Measurements from ENCODE around the gene TFG. TPM values are rescaled to one million over a fixed set of nuclear protein-coding genes. Genes with fewer than 3 reads are reported as not detected.

Gene TFG
- total RNA-seq, 1 donor from 2014 or later, result 64.9 TPM

DNA sequence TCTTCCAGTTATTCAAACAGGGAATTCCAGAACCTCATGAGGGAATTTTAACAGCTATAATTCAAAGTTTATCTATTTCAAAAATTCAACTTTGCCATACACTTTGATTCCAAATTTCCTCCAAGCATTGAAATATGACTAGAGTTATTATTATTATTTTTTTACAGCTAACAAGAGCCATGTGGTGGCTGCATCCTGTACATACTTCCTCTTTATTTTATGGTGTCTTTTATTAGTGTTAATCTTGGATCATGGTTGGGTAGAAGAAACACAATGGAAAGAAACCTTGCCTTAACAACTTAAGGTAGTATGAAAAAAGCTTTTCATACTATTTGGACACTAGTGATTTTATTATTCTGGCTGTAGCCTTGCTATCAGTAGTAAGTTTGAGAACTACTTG, 52.7 kb downstream of the TFG start:
- H3K4me3 ChIP-seq, result no peak overlapping the region
- DNase-seq (ENCODE audit: low spot score in 2 of 2), result no peak
- intact Hi-C loops (cut with DNase I), result no loop called here
- no peaks in the 10 kb centered on the region for H3K27me3 ChIP-seq
- H3K9me3 ChIP-seq, result no peaks in the 10 kb centered on the region
- no peak overlapping the region for H3K27ac ChIP-seq
- H3K36me3 ChIP-seq, result no peaks in the 10 kb centered on the region
- H3K4me1 ChIP-seq, result no peaks in the 10 kb centered on the region
- TF ChIP-seq, protein P1, sequence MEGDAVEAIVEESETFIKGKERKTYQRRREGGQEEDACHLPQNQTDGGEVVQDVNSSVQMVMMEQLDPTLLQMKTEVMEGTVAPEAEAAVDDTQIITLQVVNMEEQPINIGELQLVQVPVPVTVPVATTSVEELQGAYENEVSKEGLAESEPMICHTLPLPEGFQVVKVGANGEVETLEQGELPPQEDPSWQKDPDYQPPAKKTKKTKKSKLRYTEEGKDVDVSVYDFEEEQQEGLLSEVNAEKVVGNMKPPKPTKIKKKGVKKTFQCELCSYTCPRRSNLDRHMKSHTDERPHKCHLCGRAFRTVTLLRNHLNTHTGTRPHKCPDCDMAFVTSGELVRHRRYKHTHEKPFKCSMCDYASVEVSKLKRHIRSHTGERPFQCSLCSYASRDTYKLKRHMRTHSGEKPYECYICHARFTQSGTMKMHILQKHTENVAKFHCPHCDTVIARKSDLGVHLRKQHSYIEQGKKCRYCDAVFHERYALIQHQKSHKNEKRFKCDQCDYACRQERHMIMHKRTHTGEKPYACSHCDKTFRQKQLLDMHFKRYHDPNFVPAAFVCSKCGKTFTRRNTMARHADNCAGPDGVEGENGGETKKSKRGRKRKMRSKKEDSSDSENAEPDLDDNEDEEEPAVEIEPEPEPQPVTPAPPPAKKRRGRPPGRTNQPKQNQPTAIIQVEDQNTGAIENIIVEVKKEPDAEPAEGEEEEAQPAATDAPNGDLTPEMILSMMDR (IDR thresholded peaks at IDR 0.05), result no peak

DNA sequence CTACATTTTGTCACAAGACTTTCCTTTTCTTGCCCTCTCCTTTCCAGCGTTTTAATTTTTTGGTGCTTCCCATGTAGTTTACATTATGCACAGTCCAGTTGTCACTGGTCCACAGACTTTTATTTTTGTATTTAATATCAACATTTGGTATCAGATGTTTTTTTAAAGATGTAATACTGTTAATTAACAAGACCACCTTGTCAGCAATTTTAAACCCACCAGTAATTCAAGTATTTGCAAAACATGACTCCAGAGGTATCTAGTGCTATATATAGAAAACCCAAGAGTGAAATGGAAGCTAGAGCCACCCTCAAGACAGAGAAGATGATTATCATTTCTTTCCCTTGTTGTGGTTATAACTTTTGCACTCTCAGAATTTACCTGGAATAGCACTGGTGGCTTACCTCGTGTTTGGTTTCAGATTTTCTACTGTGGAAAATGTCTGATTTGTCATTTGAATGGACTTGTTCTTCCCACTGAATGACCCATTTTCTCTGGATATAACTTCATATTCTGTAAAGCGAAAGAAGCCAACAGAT, 56.2 kb downstream of the TFG start:
- no peak overlapping the region for H3K4me3 ChIP-seq
- TF ChIP-seq, protein P1 (IDR thresholded peaks at IDR 0.05), result no peak

DNA sequence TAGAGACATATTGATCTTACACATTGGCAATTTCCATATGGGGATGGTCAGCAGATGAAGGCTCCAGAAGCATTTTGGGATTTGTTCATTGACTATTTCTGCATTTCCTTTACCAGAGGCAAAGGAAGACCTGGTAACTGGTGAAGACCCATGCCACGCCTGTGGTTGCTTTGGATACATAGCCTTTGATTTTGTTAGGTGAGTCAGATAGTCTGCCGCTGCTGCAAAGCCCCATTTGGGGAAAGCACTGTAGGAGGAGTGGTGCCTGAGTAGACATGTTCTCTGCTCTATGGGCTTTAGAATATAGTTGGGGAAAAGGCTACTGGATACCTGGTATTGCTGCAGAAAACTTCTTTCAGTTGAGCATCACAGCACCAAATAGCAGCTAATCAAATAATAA, 56.8 kb downstream of the TFG start:
- DNase-seq (ENCODE audit: low spot score in 2 of 2), result no peak
- H3K36me3 ChIP-seq, result no peaks in the 10 kb centered on the region
- intact Hi-C loops (cut with DNase I), result no loop called here

More for the DNA sequence above, 56.2 kb downstream of the TFG start:
- Histone ChIP-seq H3K27ac (no peak overlapping the region), H3K27me3 (no peaks in the 10 kb centered on the region), H3K4me1 (no peaks in the 10 kb centered on the region), H3K36me3 (no peaks in the 10 kb centered on the region), H3K9me3 (no peaks in the 10 kb centered on the region)
- intact Hi-C loops (cut with DNase I), result no loop called here
- no peak for DNase-seq (ENCODE audit: low spot score in 2 of 2)

DNA sequence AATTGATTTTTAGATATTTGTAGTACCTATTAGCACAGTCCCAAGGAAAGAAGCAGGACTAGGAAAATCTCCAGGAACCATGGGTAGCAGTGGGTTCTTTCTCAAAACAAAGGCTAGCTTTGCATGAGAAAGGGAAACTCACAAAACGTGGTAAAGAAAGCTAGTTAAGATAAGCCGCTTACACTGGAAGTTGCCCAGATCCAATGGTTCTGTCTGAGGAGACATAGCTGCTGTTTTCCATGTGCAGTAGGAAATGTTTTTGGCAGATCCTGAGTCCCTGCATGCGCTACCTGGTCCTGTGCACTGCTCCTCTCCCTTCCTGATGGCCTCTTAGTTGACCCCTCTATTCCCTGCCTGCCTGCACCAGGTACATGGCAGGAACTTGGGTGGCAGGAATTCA, 60.4 kb downstream of the TFG start:
- H3K36me3 ChIP-seq, result peaks cover 0 to 7% of the 10 kb centered on the region in 2 donors
- intact Hi-C loops (cut with DNase I), result no loop called here
- no peak overlapping the region for H3K27ac ChIP-seq
- TF ChIP-seq, protein P1 (IDR thresholded peaks at IDR 0.05), result no peak
- no peak overlapping the region for H3K4me3 ChIP-seq
- H3K4me1 ChIP-seq, result no peaks in the 10 kb centered on the region
- H3K9me3 ChIP-seq, result no peaks in the 10 kb centered on the region
- DNase-seq (ENCODE audit: low spot score in 2 of 2), result no peak
- H3K27me3 ChIP-seq, result no peaks in the 10 kb centered on the region

More for the DNA sequence above, 56.8 kb downstream of the TFG start:
- Histone ChIP-seq H3K4me3 (no peak overlapping the region), H3K27ac (no peak overlapping the region), H3K27me3 (no peaks in the 10 kb centered on the region), H3K4me1 (no peaks in the 10 kb centered on the region), H3K9me3 (no peaks in the 10 kb centered on the region)
- TF ChIP-seq, protein P1 (IDR thresholded peaks at IDR 0.05), result no peak

DNA sequence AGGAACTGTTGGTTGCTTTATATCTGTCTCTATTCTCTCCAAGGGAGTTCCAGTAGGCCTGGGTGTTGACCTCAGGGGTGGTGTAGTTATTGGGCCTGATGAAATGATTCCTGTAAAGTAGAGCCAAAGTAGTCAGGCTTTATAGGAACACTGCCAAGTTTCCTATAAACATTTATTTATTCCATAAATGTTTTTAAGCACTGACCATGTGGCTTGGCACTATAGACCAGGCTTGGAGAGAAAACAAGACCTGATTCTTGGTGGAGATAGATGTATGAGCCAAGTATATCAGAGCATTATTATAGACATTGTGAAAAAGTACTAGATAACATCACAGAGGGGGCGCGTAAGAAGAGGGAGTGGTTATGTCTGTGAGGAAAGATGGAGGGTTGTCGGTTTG, 65.9 kb downstream of the TFG start:
- DNase-seq (ENCODE audit: low spot score in 2 of 2), result no peak
- H3K9me3 ChIP-seq, result no peaks in the 10 kb centered on the region
- no peaks in the 10 kb centered on the region for H3K4me1 ChIP-seq
- no peak overlapping the region for H3K27ac ChIP-seq
- H3K36me3 ChIP-seq, result peaks cover 0 to 13% of the 10 kb centered on the region in 2 donors
- intact Hi-C loops (cut with DNase I), result no loop called here
- TF ChIP-seq, protein P1 (IDR thresholded peaks at IDR 0.05), result no peak
- H3K27me3 ChIP-seq, result no peaks in the 10 kb centered on the region
- no peak overlapping the region for H3K4me3 ChIP-seq

DNA sequence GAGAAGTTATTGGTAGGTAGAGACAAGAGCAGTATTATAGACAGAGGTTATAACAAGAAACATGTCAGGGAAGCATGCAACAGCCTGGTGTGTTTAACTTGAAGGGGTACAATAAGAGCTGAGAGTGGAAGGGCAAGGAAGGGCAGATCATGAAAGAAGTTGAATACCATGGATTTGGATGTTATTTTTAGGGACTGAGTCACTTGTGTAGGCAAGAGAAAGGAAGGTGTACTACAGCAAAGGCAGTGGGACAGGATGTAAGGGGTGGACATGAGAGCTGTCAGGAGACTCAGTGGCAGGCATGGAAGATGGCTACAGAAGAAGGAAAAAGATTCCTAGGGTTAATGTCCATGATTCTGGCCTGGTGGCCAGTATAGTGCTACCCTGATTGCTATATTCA, 66.4 kb downstream of the TFG start:
- Histone ChIP-seq H3K4me1 (no peaks in the 10 kb centered on the region), H3K4me3 (no peak overlapping the region), H3K27me3 (no peaks in the 10 kb centered on the region), H3K36me3 (peaks cover 0 to 13% of the 10 kb centered on the region in 2 donors), H3K9me3 (no peaks in the 10 kb centered on the region), H3K27ac (no peak overlapping the region)
- TF ChIP-seq, protein P1 (IDR thresholded peaks at IDR 0.05), result no peak
- no peak for DNase-seq (ENCODE audit: low spot score in 2 of 2)
- intact Hi-C loops (cut with DNase I), result no loop called here

All from ascending aorta (tissue), 2 donors.